NCI-H1436 treated with DMSO at 0.1 percent for 48 hours (cell line): ENCODE data around the gene TLDC2.

Source experiments
- DNase-seq: peaks from one replicate; lab custom pipeline; 2025; lab: John Stamatoyannopoulos, UW

The TLDC2 gene

DNA sequence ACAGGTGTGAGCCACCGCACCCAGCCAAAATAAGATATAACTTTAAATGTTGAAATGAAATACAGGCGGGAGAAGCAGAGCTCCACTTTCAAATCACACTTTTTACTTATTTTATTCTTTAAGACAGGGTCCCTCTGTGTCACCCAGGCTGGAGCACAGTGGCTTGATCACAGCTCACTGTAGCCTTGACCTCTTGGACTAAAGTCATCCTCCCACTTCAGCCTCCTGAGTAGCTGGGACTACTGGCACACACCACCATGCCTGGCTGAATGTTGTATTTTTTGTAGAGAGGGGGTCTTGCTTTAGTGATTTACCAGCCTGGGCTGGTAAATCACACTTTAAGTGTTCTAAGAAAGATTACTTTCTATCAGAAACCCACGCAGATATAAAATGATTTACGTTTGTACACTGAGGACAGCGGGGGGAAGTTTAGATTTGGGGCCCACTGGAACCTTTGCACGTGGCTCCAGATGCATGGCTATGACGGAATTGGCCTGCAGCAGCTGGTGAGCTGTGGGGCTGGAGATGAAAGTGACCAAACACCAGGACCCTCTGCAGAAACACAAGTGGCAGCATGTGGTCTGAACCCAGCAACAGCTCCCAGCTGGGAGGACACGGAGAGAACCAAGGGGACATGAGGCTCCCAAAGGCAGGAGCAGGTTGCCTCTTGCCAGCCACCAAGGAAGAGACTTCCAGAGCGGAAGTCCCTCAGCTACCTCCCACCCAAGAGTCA is 26.4 kb upstream of the TLDC2 start:
- no peak for DNase-seq

DNA sequence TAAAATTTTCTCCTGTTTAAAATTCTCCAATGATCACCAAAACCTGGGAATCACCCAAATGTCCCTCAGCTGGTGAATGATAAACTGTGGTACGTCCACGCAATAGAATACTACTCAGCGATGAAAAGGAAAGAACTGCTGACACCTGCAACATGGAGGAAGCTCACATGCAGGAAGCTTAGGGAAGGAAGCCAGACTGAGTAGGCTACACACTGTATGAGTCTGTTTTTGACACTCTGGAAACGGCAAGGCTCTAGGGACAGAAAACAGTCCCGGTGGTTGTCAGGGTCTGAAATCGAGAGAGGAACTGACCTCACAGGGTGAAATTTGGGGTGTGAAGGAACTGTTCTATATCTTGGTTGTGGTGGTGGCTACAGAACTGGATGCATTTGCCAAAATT is 25.2 kb upstream of the TLDC2 start:
- DNase-seq, result no peak

GRCh38 chr20:36851490-36851889 is 24.4 kb upstream of the TLDC2 start:
- DNase-seq, result no peak

DNA sequence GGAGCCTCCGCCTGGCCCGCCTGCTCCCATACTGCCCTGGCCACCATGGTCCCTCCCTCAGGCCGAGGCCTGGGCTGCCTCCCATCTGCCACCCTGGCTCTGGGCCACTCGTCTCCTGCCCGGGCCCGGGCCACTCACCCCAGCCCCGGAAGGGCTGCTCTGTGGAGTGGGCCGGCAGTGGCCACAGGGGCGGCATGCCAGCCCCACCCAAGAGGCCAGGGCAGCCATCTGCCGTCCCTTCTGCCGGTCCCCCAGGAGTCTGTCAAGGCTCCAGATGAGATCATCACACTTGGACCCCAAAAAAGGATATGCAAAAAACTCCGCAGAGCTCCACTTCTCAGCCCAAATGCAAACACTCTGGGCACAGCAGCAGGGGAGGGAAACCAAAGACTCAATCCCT is 23.8 kb upstream of the TLDC2 start:
- DNase-seq, result no peak

DNA sequence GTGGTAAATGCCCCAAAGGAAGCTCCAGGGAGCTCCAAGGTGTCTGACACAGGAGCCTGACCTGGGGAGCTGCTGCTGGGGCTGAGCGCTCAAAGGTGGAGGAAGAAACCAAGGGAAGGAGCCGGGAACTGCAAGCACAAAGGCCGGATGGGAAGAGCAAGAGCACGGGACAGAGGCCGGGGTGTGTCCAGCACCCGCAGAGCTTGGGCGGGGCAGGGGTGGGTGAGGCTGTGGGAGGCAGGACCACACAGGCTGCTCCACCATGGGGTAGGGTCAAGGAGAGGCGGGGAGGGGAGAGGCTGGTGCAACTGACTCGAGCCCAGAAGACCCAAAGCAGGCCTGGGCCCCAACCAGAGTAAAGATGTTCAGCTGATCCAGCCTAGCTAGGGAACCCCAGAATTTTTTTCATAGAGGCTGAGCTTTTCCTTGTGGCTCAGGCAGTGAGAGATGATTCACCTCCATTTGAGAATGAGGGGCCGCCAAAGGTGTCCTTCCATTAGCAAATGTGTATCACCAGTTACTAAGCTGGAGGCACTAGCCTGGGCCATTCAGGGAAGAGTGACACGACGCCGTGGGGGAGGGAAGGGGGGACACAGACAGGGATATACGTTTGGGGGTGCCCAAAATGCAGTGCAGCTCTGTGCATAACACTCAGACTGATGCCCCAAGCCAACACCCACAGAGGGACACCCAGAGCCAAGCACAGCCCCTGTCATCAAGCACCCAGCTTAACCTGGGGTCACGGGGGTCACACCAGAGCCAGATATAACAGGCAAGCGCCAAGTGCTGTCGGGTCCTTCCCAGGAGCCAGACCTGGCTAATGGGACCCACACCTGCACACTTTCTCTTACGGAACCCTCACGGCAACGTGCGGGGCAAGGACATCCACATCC is 21.3 kb upstream of the TLDC2 start:
- no peak for DNase-seq

- DNase-seq, result no peak
Observed at GRCh38 chr20:36855241-36855657, 20.7 kb upstream of the TLDC2 start.

DNA sequence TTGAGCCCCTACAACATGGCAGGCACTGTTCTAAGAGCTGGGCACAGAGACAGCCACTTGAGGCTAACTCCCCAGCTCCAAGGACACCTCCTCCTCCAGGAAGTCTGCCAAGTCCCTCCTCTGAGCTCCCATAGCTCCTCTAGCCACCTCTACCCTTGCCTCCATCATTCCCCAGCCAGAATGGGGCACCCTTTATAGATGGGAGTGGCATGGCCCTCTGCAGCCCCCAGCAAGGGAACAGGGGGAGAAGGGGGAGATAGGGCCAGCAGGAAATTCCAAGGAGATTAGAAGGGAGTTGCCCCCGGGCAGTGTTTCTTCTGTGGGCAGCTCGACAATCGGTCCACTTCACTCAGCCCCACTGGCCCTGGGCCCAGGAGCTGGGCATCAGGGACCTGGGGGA is 19.7 kb upstream of the TLDC2 start:
- DNase-seq, result no peak

- DNase-seq, result no peak
Observed at GRCh38 chr20:36856691-36857635, 19.0 kb upstream of the TLDC2 start.

DNA sequence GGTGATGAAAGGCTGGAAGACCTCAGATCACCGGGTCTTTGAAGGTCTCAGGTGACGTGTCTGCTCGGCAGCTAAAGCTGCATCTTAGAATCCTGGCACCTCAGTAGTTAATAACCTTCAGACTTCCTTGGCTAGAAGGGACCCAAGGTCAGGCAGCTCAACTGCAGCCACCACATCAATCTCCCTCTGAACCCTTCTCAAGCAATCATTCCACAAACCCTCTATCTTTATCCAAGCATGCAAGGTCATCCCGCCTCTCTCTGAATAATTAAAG is 16.7 kb upstream of the TLDC2 start:
- DNase-seq, result no peak

DNA sequence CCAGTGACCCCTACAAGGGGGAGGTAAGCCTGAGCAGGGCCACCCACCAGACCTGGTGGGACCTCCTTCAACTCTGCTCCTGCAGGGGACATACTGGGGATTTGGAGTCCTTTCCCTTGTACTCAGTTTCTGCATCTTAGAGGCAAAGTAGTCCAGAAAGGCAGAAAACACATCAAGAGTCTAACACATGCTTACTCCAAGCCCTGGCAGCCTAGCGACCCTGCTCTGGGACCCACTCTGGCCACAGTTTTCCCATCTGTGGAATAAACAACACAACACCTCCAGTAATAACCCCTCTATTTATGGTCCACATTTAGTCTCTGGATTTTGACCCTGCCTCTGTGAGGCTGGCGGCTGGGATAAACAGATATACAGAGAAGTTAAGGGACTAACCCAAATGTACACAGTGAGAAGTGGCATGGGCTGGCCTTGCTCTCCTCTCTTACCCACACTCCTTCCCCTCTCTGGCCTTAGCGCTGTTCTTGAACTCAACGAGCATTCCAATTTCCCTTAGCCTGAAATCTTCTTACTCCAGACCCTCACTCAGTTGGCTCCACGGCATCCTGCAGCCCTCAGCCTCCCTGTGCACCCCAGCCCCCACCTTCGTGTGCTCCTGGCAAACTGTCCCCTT is 16.1 kb upstream of the TLDC2 start:
- DNase-seq, result no peak

DNA sequence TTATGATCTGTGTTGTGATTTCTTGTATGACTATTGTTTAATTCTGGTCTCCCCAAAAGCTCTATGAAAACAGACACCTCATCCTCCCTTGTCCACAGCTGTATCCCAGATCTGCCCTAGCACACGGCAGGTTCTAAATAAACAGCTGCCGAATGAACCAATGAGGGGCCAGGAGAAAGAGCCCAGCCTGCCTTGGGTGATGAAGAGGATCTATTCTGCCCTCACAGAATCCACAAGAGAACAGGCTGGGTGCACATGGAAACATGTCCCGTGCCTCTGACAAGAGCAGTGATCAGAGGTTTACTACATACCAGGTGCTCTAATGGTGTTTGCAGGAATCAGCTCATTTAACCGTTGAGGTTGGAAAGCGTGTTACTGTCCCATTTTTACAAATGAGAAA is 15.6 kb upstream of the TLDC2 start:
- DNase-seq, result no peak

- DNase-seq, result no peak
Observed at GRCh38 chr20:36860811-36861624, 14.9 kb upstream of the TLDC2 start.

DNA sequence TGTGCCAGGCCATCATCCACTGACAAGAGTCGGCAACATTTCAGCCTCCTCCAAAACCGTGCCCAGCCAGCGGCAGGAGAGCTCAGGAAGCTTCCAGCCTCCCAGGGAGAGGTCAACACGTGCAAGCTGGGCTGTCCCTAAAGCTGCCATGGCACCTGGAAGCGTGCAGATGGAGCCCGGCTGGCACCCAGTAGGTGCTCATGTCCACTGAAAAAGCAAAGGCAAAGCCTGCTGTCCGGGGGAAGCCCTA is 14.4 kb upstream of the TLDC2 start:
- no peak for DNase-seq

DNA sequence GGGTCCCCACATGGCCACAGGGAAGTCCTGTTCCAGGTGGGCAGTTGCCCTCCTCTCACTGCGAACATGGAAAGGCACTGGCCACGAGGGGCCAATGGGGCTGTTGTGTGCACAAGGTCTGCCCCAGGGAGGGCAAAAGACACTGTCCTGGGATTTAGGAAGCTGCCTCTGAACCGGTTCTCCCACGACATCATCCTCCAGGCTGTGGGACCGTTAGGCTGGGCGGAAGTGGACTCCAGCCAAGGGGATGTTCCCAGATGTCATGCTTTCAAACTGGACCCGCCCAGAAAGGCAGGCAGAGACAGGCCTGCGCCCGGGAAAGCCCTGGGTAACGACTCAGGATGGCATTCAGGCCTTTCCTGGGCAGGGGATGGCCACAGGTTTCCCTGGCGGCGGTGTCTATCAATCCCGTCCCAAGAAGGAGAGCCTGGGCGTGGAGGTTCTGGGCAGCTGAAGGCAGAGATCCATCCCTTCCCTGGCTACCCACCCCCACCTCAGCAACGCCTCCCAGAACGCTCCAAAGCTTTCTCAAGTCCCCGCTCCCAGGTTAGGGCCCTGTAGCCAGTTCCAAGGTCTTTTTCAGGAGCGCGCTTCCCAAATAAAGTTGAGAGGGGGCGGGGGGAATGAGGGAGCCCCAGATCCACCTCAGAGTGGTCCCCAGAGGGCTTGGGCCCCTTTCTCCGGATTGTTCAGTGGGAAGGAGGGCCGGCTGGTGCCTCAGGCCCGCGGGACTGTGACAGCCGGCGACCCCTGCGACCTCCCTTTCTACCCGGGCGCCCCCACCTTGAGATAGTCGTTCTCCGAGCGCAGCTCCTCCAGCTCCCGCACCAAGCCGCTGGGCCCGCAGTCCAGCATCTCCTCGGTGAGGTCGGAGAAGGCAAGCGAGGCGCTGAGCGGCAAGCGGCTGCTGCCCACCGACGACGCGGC is 13.8 kb upstream of the TLDC2 start:
- no peak for DNase-seq

GRCh38 chr20:36862857-36863668 is 12.9 kb upstream of the TLDC2 start:
- DNase-seq, result no peak

DNA sequence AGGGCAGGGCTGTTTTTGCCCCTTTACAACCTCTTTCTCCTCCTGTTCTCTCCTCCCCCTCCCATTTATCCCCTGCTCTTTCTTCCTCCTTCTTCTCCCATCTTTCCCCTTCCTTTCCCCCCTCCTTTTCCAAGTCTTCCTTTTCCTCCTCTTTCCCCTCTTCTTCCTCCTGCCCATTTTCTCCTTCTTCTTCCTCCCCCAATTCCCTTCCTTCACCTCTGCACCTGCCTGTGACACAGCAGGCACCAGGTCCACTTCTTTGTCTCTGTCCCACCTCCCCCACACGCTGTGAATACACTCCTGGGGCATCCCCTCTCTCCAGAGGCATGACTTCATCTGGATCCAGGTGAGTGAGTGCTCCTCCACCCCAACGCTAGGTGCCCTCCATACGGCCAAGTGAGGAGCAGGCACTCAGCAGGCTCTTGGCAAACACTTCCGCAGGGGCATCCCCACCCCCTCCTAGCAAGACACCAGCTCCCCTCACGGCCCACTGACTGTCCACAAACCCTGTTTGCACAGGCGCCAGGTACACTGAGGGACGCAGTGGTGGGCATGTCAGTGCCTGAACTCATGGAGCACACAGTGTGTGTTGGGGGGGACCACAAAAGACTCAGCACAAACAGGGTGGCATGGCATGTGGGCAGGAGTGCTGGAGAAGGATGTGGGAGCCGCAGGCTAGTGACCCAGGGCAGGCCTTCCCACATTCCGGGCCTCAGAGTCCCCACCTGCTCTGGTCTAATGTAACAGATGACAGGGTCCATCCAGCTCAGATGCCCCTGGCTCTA is 10.7 kb upstream of the TLDC2 start:
- DNase-seq, result no peak

GRCh38 chr20:36865861-36866149 is 10.1 kb upstream of the TLDC2 start:
- DNase-seq, result no peak

DNA sequence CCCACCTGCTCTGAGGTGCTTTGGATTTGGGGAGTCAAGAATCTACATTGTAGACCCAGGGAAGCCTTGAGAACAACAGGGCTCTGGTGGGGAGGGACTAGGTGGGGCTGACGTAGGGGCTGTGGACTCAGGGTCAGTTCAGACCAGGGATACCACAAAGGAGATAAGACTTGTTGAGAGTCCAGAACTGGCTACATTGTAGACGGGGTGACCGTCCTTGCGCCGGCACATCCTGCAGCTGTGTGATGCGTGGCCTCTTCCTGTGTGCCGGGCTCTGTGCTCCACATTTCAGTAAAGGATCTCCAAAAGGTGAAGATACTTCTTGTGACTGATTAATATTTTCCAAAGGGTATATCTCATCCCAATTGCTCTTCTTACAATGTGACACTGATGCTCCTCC is 9.8 kb upstream of the TLDC2 start:
- DNase-seq, result no peak
